GM21825 (cell line): Measurements from ENCODE around the gene AKT2.
A peak's percentile ranks its signal among the peaks of the same experiment; 100 is the strongest.

ENCODE experiments used
- ATAC-seq: cut with Tn5 transposase; IDR thresholded peaks from one replicate; pipeline ENCODE4 v1.9.1; 2021; ENCODE audit warnings: mild to moderate bottlenecking, moderate library complexity; ENCODE audit not compliant: unreplicated experiment

Gene AKT2

GRCh38 chr19:40302224-40303011 lies 17.3 kb upstream of the AKT2 start:
- ATAC-seq = no peak

- ATAC-seq = no peak
Observed at GRCh38 chr19:40300668-40301067, 15.5 kb upstream of the AKT2 start.

GRCh38 chr19:40298026-40298425 lies 12.9 kb upstream of the AKT2 start:
- ATAC-seq = no peak

GRCh38 chr19:40294560-40294959 lies 9.4 kb upstream of the AKT2 start:
- no peak for ATAC-seq

GRCh38 chr19:40286971-40287421 lies 1.9 kb upstream of the AKT2 start:
- ATAC-seq = no peak

GRCh38 chr19:40286235-40286970 lies 1.3 kb upstream of the AKT2 start:
- no peak for ATAC-seq

- peak; percentile 70 for ATAC-seq
Observed at GRCh38 chr19:40285353-40286234, 449 bp upstream of the AKT2 start.

GRCh38 chr19:40284251-40284500 lies 969 bp downstream of the AKT2 start:
- no peak for ATAC-seq

- no peak for ATAC-seq
Observed at GRCh38 chr19:40283414-40284250, 1.5 kb downstream of the AKT2 start.

GRCh38 chr19:40282920-40283319 lies 2.2 kb downstream of the AKT2 start:
- ATAC-seq = no peak

GRCh38 chr19:40282209-40282580 lies 3.0 kb downstream of the AKT2 start:
- ATAC-seq = no peak

GRCh38 chr19:40281381-40282208 lies 3.5 kb downstream of the AKT2 start:
- no peak for ATAC-seq

- ATAC-seq = no peak
Observed at GRCh38 chr19:40280608-40281221, 4.4 kb downstream of the AKT2 start.

GRCh38 chr19:40279761-40280607 lies 5.2 kb downstream of the AKT2 start:
- ATAC-seq = no peak

- ATAC-seq = no peak
Observed at GRCh38 chr19:40279120-40279551, 6.0 kb downstream of the AKT2 start.

- no peak for ATAC-seq
Observed at GRCh38 chr19:40278361-40279035, 6.6 kb downstream of the AKT2 start.

GRCh38 chr19:40277356-40278059 lies 7.6 kb downstream of the AKT2 start:
- no peak for ATAC-seq
